ENCODE data around the gene SMTNL2.

The SMTNL2 gene

DNA sequence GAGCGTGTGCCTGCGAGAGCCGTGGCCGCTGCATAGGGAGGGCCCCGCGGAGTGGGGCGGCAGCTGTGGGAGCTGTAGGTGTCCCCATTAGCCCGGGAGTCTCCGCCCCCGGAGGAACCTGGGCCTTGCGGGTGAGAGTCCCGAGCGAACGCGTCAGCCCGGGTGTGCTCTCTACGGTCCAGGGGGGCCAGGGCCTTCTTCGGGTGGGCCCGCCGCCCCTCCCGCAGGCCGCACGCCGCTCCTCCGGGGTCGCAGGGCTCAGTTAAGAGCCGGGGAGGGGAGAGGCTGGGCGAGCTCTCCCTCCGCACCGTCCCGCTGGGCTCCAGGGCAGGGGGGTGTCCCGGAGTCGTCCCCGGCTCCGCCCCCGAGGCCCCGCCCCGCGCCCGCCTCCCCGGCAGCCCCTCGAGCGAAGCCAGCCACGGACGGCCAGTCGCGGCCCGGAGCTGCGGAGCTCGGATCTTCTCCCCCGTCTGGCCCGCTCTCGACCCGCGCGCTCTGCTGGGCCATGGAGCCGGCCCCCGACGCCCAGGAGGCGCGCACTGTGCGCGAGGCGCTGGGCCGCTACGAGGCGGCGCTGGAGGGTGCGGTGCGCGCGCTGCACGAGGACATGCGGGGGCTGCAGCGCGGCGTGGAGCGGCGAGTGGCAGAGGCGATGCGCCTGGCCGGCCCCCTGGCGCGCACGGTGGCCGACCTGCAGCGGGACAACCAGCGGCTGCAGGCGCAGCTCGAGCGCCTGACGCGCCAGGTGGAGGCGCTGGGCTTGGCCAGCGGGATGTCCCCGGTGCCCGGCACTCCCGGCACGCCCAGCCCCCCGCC is at the start of gene SMTNL2:
SMTNL2 (plus strand) TSS at position 429 of the 816 bp plus-strand sequence; CDS start at position 506, 77 bp downstream.
- Histone ChIP-seq H3K9ac (ENCODE audit: low read length) (peak within 1 kb of the TSS; percentile 42), H3K36me3 (ENCODE audit: control insufficient read depth, insufficient read depth, low read length) (no peaks in the 10 kb centered on the region), H3K9me3 (ENCODE audit: control insufficient read depth, insufficient read depth, low read depth, low read length) (0 out of 2 replicates have a peak, but pooled peaks cover 2% of the 10 kb centered on the region), H3K27me3 (ENCODE audit: control insufficient read depth, insufficient read depth, low read length) (peaks cover 59% of the 10 kb centered on the region), H3K27ac (ENCODE audit: low read depth, low read length) (no peak within 1 kb of the TSS), H3K4me3 (ENCODE audit: low read depth, low read length) (peak within 1 kb of the TSS; percentile 70), H3K4me1 (ENCODE audit: control insufficient read depth, insufficient read depth, low read length) (peaks cover 40% of the 10 kb centered on the region)

DNA sequence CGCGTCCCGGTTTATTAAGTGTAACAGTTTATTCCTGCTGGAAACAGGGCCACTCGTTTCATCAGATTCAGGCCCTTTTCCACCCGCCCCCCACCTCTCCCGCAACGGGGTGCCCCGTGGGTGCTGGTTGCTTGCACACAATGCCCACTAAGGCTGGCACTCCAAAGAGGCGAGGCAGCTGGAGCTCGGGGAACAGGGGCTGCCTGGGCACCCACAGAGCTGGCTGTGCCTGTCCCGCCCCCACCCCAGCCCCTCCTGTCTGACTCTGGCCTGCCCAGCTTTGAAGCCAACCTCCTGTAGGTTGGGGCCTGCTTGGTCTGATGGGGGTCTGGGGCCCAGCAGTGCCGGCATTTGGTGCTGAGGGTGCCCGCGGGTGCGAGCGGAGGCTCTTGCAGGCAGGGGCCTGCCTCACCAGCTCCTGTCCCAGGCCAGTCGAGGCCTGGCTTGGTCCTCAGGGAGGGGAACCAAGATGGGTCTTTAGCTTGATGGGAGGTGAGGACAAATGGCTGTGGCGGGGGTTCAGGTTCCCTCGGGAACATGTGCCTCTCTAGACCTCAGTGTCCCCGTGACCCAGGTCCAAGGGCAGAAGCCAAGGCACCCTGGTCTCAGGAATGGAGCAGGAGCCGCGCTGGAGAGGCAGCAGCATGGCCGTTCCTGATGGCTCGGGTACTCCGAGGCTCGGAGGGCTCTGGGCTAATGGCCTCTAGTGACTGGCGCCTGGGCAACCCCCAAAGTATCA is 49.2 kb upstream of the SMTNL2 start:
- Histone ChIP-seq H3K9ac (ENCODE audit: low read length) (no peak overlapping the region), H3K9me3 (ENCODE audit: control insufficient read depth, insufficient read depth, low read depth, low read length) (no peaks in the 10 kb centered on the region), H3K27me3 (ENCODE audit: control insufficient read depth, insufficient read depth, low read length) (peaks cover 36% of the 10 kb centered on the region), H3K36me3 (ENCODE audit: control insufficient read depth, insufficient read depth, low read length) (peaks cover 33% of the 10 kb centered on the region), H3K4me1 (ENCODE audit: control insufficient read depth, insufficient read depth, low read length) (peaks cover 27% of the 10 kb centered on the region), H3K27ac (ENCODE audit: low read depth, low read length) (no peak overlapping the region), H3K4me3 (ENCODE audit: low read depth, low read length) (no peak overlapping the region)

DNA sequence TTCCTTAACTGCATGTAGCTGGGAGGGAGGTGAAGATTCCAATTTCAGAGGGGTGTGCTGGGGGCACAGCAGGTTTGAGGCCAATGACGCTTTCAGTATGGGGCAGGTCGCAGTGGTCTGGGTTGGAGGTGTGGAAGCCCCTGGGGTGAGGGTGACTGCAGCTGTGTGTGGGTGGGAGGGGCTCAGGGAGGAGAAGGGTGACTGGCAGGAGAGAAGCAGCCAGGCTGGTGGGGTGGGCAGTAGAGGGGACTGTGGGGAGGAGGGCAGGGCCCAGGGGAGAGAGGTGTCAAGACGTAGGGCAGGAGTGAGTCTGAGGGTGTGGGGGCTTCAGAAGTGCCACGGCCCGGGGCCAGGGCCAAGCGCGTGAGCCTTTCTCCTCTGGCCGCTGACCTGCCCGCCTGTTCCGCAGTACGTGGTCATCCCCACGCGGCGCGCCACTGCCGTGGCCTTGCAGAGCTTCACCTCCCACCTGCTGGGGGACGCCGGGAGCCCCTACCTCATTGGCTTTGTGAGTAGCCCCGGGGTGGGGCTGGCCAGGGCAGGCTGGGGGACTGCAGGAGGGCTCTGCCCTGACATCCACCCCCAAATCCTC is 48.6 kb upstream of the SMTNL2 start:
- H3K4me1 ChIP-seq (ENCODE audit: control insufficient read depth, insufficient read depth, low read length), result peaks cover 27% of the 10 kb centered on the region
- H3K36me3 ChIP-seq (ENCODE audit: control insufficient read depth, insufficient read depth, low read length), result peaks cover 40% of the 10 kb centered on the region
- no peak overlapping the region for H3K27ac ChIP-seq (ENCODE audit: low read depth, low read length)
- peak overlapping the region; percentile 37; the same call in 1 of the 2 replicates for H3K4me3 ChIP-seq (ENCODE audit: low read depth, low read length)
- H3K9me3 ChIP-seq (ENCODE audit: control insufficient read depth, insufficient read depth, low read depth, low read length), result no peaks in the 10 kb centered on the region
- peaks cover 29% of the 10 kb centered on the region for H3K27me3 ChIP-seq (ENCODE audit: control insufficient read depth, insufficient read depth, low read length)
- no peak overlapping the region for H3K9ac ChIP-seq (ENCODE audit: low read length)

DNA sequence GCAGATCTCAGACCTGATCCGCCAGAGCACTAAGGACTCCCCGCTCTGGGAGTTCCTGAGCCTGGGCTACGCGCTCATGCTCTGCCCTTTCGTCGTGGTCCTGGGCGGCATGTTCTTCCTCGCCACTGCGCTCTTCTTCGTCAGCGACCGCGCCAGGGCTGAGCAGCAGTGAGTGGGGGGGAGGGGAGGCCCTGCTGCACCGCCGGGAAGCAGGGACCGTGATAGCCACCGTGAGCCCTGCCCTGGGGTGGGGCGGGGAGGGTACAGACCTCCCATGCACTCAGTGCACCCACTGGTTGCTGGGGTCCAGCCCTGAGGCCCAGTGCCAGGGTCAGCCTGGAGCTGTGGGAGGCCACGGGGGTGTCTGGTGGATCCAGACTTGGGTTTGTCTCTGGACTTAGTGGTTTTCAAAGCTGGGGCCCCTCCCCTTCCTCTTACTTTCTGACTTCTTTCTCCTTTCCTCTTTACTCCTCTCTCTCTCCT is 48.0 kb upstream of the SMTNL2 start:
- Histone ChIP-seq H3K4me1 (ENCODE audit: control insufficient read depth, insufficient read depth, low read length) (peaks cover 22% of the 10 kb centered on the region), H3K9me3 (ENCODE audit: control insufficient read depth, insufficient read depth, low read depth, low read length) (no peaks in the 10 kb centered on the region), H3K27ac (ENCODE audit: low read depth, low read length) (no peak overlapping the region), H3K36me3 (ENCODE audit: control insufficient read depth, insufficient read depth, low read length) (peaks cover 45% of the 10 kb centered on the region), H3K4me3 (ENCODE audit: low read depth, low read length) (peak overlapping the region; percentile 37; the same call in 1 of the 2 replicates), H3K9ac (ENCODE audit: low read length) (no peak overlapping the region), H3K27me3 (ENCODE audit: control insufficient read depth, insufficient read depth, low read length) (peaks cover 24% of the 10 kb centered on the region)

DNA sequence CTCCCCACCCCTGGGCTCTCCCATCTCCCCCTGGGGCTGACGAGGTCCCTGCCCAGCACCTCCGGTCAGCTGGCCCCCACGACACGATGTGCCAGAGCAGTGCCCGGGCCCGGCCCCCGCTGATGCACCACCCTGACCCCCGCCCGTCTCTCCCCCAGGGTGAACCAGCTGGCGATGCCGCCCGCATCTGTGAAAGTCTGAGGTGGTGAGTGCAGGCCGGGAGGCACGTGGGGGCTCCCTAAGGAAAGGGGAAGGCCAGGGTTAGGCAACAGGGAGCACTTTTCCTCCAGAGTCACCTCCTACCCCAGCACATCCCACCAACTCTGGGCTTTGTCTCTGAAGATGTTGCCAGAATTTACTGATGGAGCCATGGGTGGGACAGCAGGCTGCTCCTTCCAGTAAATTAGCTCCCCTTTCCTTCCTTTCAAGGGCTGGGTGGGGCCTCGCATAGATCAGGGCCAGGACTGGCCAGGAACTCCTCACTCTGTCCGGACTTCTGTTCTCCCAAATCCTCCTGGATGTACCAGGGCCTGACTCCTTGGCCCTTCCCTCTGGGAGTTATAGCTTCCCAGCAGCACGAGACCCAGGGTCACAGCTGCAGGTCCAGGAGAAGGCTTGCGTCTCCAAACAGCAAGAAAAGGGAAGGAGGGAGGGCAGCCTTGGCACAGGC is 47.5 kb upstream of the SMTNL2 start:
- peaks cover 51% of the 10 kb centered on the region for H3K36me3 ChIP-seq (ENCODE audit: control insufficient read depth, insufficient read depth, low read length)
- H3K4me3 ChIP-seq (ENCODE audit: low read depth, low read length), result 0 out of 2 replicates have a peak overlapping the region, but pooled peaks have one; percentile 37
- no peak overlapping the region for H3K27ac ChIP-seq (ENCODE audit: low read depth, low read length)

DNA sequence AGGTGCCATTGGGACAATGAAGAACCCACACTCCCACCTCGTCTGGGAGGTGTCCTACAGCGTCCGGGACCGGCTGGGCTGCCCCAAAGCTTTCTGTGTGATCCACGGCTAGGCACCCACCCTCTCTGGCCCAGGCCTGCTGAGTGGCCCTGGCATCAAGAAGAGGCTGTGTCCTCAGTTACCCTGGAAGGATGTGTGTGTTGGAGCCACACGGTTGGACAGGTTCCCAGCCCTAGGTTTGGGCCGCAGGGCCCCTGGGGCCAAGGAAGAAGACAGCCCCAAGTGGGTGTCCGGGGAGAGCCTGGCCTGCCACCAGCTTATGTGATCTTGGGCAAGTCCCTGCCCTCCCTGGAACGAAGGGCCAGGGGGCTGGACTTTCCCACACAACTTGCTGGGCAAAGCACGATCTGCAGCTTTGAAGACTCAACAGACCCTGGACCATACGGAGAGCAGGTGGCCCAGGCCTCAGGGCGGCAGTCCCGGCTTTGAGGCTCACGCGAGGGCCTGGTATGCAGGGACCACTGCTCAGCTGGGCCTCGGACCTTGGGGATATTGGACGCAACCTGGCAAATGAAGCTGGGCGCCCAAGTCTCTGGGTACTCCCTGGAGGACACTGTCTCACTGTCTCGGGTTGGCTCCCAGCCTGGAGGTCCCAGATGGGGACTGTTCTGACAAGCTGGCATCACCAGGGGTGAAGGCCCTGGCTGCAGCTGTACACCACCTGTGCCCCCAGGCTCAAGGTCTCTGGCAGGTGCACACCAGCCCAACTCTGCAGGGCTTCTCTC is 46.7 kb upstream of the SMTNL2 start:
- Histone ChIP-seq H3K27ac (ENCODE audit: low read depth, low read length) (no peak overlapping the region), H3K36me3 (ENCODE audit: control insufficient read depth, insufficient read depth, low read length) (peaks cover 58% of the 10 kb centered on the region), H3K4me1 (ENCODE audit: control insufficient read depth, insufficient read depth, low read length) (peaks cover 22% of the 10 kb centered on the region)

More for the DNA sequence above, 47.5 kb upstream of the SMTNL2 start:
- no peaks in the 10 kb centered on the region for H3K9me3 ChIP-seq (ENCODE audit: control insufficient read depth, insufficient read depth, low read depth, low read length)
- H3K4me1 ChIP-seq (ENCODE audit: control insufficient read depth, insufficient read depth, low read length), result peaks cover 22% of the 10 kb centered on the region
- no peak overlapping the region for H3K9ac ChIP-seq (ENCODE audit: low read length)
- H3K27me3 ChIP-seq (ENCODE audit: control insufficient read depth, insufficient read depth, low read length), result peaks cover 18% of the 10 kb centered on the region

DNA sequence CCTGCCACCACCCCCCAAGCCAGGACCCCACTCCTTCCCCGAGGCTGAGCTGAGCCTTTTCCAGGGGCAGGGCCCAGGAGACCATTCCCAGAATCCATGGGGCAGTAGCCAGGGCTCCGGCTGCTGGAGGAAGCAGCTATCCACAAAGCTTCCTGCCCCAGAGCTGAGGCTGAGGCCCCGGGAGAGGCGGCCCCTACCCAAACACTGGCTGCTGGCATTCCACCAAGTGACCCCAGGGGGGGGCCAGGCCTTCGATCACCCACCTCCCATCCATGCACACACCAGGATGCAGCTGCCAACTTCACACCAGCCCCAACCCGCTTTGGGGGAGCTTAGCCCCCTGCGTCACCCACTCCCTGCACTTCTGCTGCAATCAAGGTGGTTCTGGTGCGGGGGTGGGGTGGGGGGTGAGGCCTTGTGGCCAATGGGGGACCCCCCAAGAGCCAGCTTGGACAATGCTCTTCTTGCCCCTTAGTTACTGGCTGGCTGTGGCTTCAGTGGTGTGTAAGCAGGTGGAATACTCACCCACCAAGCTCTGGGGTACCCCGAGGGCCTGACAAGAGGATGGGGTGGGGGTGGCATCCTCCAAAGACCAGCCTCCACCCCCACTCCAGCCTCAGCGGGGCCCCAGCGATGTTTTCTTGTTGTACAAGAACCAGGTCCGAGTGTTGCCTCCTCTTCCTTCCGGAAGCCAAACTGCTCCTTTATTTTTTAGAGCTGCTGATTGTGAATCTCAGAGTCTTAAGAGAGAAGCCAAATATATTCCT is 45.9 kb upstream of the SMTNL2 start:
- Histone ChIP-seq H3K9me3 (ENCODE audit: control insufficient read depth, insufficient read depth, low read depth, low read length) (no peaks in the 10 kb centered on the region), H3K27ac (ENCODE audit: low read depth, low read length) (no peak overlapping the region), H3K27me3 (ENCODE audit: control insufficient read depth, insufficient read depth, low read length) (peaks cover 3% of the 10 kb centered on the region), H3K36me3 (ENCODE audit: control insufficient read depth, insufficient read depth, low read length) (peaks cover 66% of the 10 kb centered on the region), H3K9ac (ENCODE audit: low read length) (no peak overlapping the region), H3K4me3 (ENCODE audit: low read depth, low read length) (no peak overlapping the region), H3K4me1 (ENCODE audit: control insufficient read depth, insufficient read depth, low read length) (peaks cover 22% of the 10 kb centered on the region)

More for the DNA sequence above, 46.7 kb upstream of the SMTNL2 start:
- Histone ChIP-seq H3K9ac (ENCODE audit: low read length) (no peak overlapping the region), H3K4me3 (ENCODE audit: low read depth, low read length) (no peak overlapping the region), H3K9me3 (ENCODE audit: control insufficient read depth, insufficient read depth, low read depth, low read length) (no peaks in the 10 kb centered on the region), H3K27me3 (ENCODE audit: control insufficient read depth, insufficient read depth, low read length) (peaks cover 11% of the 10 kb centered on the region)

DNA sequence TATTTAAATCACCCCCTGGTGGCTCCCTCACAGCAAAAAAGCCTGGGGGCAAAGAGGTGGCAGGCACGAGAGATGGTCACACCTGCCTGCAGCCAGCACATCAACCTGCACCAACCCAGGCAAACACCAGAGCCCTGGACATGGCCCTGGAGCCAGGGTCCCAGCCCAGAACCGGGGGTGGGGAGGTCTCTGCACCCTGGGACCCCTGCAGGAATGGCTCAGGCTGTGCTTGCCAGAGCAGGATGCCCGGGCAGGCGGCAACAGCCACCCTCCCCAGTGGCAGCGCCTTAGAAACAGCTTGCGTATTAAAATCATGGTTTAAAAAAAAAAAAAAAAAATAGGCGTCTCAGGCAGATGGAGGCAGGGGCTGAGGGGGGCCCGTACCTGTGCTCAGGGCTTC is 45.3 kb upstream of the SMTNL2 start:
- peaks cover 72% of the 10 kb centered on the region for H3K36me3 ChIP-seq (ENCODE audit: control insufficient read depth, insufficient read depth, low read length)
- no peak overlapping the region for H3K4me3 ChIP-seq (ENCODE audit: low read depth, low read length)
- H3K27ac ChIP-seq (ENCODE audit: low read depth, low read length), result no peak overlapping the region
- no peak overlapping the region for H3K9ac ChIP-seq (ENCODE audit: low read length)
- H3K27me3 ChIP-seq (ENCODE audit: control insufficient read depth, insufficient read depth, low read length), result no peaks in the 10 kb centered on the region
- H3K9me3 ChIP-seq (ENCODE audit: control insufficient read depth, insufficient read depth, low read depth, low read length), result no peaks in the 10 kb centered on the region
- peaks cover 22% of the 10 kb centered on the region for H3K4me1 ChIP-seq (ENCODE audit: control insufficient read depth, insufficient read depth, low read length)

DNA sequence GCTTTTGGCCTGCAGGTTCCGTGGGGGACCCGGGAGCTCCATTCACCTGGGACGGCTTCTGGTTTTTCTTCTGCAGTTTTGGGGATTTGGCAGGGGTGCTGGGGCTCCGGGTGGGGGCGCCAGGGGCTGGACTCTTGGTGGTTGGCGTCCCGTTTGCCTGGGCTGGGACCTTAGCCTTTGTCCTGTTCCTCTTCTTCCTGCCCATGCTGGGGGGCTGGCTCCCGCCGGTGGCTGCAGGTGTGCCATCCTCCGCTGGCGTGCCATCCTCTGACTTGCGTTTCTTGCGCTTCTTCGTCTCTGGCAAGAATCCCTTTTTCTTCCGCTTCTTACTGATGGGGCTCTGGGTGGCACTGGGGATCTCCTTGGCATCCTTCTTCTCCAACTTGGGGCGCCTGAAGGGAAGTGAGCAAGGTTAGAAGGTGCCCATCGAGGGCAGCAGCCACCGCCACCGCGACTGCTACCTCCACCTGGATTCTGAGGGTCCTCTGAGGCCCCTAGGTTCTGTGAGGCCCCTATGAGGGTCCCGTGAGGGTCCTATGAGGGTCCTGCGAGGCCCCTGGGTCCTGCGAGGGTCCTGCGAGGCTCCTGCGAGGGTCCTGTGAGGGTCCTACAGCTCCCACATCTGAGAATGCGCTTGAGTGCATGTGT is 44.6 kb upstream of the SMTNL2 start:
- no peak overlapping the region for H3K9ac ChIP-seq (ENCODE audit: low read length)

More for the DNA sequence above, 44.6 kb upstream of the SMTNL2 start:
- peaks cover 19% of the 10 kb centered on the region for H3K4me1 ChIP-seq (ENCODE audit: control insufficient read depth, insufficient read depth, low read length)
- H3K4me3 ChIP-seq (ENCODE audit: low read depth, low read length), result no peak overlapping the region
- no peaks in the 10 kb centered on the region for H3K27me3 ChIP-seq (ENCODE audit: control insufficient read depth, insufficient read depth, low read length)
- no peak overlapping the region for H3K27ac ChIP-seq (ENCODE audit: low read depth, low read length)
- H3K36me3 ChIP-seq (ENCODE audit: control insufficient read depth, insufficient read depth, low read length), result peaks cover 77% of the 10 kb centered on the region
- no peaks in the 10 kb centered on the region for H3K9me3 ChIP-seq (ENCODE audit: control insufficient read depth, insufficient read depth, low read depth, low read length)
